Urothelium cell line (cell line): Measurements from ENCODE around the gene DEFB121.
"Not testable (repeated sequence)": the region's sequence is repeated elsewhere in the genome, so short reads cannot be mapped to it uniquely, and the experiment has no call there.

Experiments
- DNase-seq: peaks from one replicate; pipeline ENCODE4 v3.0.0; 2011; ENCODE audit warnings: low spot score, mixed read lengths
- FAIRE-seq: peaks from 2 replicates; lab custom pipeline; 2011; peaks lifted over from hg19 to GRCh38; lab: Jason Lieb, UNC

DEFB121 gene

DNA sequence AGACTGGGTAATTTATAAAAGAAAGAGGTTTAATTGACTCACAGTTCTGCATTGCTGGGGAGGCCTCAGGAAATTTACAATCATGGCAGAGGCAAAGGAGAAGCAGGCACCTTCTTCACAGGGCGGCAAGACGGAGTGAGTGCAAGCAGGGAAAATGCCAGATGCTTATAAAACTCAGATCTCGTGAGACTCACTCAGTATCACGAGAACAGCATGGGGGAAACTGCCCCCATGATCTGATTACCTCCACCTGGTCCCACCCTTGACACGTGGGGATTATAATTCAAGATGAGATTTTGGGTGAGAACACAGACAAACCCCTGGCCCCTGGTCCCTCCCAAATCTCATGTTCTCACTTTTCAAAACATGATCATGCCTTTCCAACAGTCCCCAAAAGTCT lies 41.7 kb downstream of the DEFB121 start:
- not testable (repeated sequence) for FAIRE-seq, DNase-seq

DNA sequence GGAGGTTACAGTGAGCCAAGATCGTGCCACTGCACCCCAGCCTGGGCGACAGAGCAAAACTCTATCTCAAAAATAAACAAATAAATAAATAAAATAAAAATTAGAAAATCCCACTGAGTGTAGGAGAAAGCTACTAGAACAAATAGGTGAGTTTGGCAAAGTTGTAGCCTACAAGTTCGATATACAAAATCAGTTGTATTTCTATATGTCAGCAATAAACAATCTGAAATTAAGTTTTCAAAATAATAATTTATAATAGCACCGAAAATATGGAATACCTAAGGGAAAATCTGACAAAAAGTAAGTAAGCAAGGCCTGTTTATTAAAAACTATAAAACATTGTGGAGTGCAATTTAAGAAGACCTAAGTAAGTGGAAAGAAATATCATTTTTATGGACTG lies 42.7 kb downstream of the DEFB121 start:
- no peak for DNase-seq
- FAIRE-seq = no peak

- DNase-seq = peak; percentile 21
- FAIRE-seq = peak; percentile 81
Observed at GRCh38 chr20:31355981-31356380, 50.0 kb downstream of the DEFB121 start.
